ENCODE measurements around the gene RSPH1.

- TF ChIP-seq CTCF (IDR thresholded peaks at IDR 0.05) (no peak), POLR2AphosphoS5 (IDR thresholded peaks at IDR 0.05) (no peak), POLR2A (IDR thresholded peaks at IDR 0.05) (no peak), EP300 (IDR thresholded peaks at IDR 0.05) (no peak)
These were observed 4.7 kb downstream of the RSPH1 start for GRCh38 chr21:42491328-42491727.

Data from upper lobe of left lung (tissue), 4 donors.